Activated naive CD4-positive, alpha-beta T cell treated with anti-CD3 and anti-CD28 coated beads for 36 hours (primary cell): ENCODE data around the gene CALML5. TPM values are rescaled to one million over a fixed set of nuclear protein-coding genes. Genes with fewer than 3 reads are reported as not detected.

ENCODE experiments used
- CTCF ChIA-PET: fragments of 350-600 bp; sonication (Branson Sonifier 250); formaldehyde crosslinking; loops from one replicate; lab custom pipeline; 2021; ENCODE audit warnings: antibody characterized with exemption; lab: Charles Lee
- DNase-seq: peaks from one replicate; pipeline ENCODE4 v3.0.0-alpha.2; 2020
- H3K27ac Mint-ChIP-seq: one replicate; pipeline ENCODE4 v1.8.0; 2021; ENCODE audit warnings: mild to moderate bottlenecking, mixed read lengths
- H3K27me3 Mint-ChIP-seq: one replicate; pipeline ENCODE4 v1.8.0; 2021; ENCODE audit warnings: low read depth, mixed read lengths
- H3K36me3 Mint-ChIP-seq: one replicate; pipeline ENCODE4 v1.8.0; 2021; ENCODE audit warnings: low read depth, mixed read lengths
- H3K4me1 Mint-ChIP-seq: one replicate; pipeline ENCODE4 v1.8.0; 2021; ENCODE audit warnings: low read depth, mixed read lengths
- H3K4me3 Mint-ChIP-seq: one replicate; pipeline ENCODE4 v1.8.0; 2021; ENCODE audit warnings: mild to moderate bottlenecking, moderate library complexity, mixed read lengths
- H3K9me3 Mint-ChIP-seq: one replicate; pipeline ENCODE4 v1.8.0; 2021; ENCODE audit warnings: mixed read lengths
- intact Hi-C: fragments of 100-400 bp; cut with micrococcal nuclease; formaldehyde crosslinking; loops from one replicate; pipeline ENCODE4 v1.15.1; 2023
- total RNA-seq, 2 experiments: library from RNA; stranded (reverse); gene quantifications; one replicate each; pipeline ENCODE4 v1.2.3, GENCODE V29; 2021

Gene CALML5
- total RNA-seq, 2 experiments from 2014 or later = not detected

GRCh38 chr10:5502061-5502521 is 2.7 kb upstream of the CALML5 start:
- CTCF ChIA-PET = interaction anchor here (0.9 kb wide), 1 partner anchor 122 kb away, joined by 3 read pairs; no protein-coding TSS in a partner anchor
- DNase-seq = no peak
- H3K27ac Mint-ChIP-seq = no peak overlapping the region
- no peak overlapping the region for H3K4me3 Mint-ChIP-seq
- intact Hi-C loops = no loop called here
- H3K4me1 Mint-ChIP-seq = no peaks in the 10 kb centered on the region
- no peaks in the 10 kb centered on the region for H3K9me3 Mint-ChIP-seq
- no peaks in the 10 kb centered on the region for H3K27me3 Mint-ChIP-seq
- H3K36me3 Mint-ChIP-seq = no peaks in the 10 kb centered on the region

- Mint-ChIP-seq H3K36me3 (no peaks in the 10 kb centered on the region), H3K4me1 (no peaks in the 10 kb centered on the region), H3K9me3 (no peaks in the 10 kb centered on the region), H3K27me3 (no peaks in the 10 kb centered on the region), H3K4me3 (no peak overlapping the region), H3K27ac (no peak overlapping the region)
- CTCF ChIA-PET = no interaction called here
- intact Hi-C loops = no loop called here
- no peak for DNase-seq
Measured at GRCh38 chr10:5500910-5501309, 1.5 kb upstream of the CALML5 start.

GRCh38 chr10:5500162-5500670 is 846 bp upstream of the CALML5 start:
- no peaks in the 10 kb centered on the region for H3K4me1 Mint-ChIP-seq
- H3K27me3 Mint-ChIP-seq = no peaks in the 10 kb centered on the region
- H3K36me3 Mint-ChIP-seq = no peaks in the 10 kb centered on the region
- intact Hi-C loops = no loop called here
- no peak overlapping the region for H3K27ac Mint-ChIP-seq
- DNase-seq = no peak
- no peaks in the 10 kb centered on the region for H3K9me3 Mint-ChIP-seq
- CTCF ChIA-PET = no interaction called here
- H3K4me3 Mint-ChIP-seq = no peak overlapping the region

DNA sequence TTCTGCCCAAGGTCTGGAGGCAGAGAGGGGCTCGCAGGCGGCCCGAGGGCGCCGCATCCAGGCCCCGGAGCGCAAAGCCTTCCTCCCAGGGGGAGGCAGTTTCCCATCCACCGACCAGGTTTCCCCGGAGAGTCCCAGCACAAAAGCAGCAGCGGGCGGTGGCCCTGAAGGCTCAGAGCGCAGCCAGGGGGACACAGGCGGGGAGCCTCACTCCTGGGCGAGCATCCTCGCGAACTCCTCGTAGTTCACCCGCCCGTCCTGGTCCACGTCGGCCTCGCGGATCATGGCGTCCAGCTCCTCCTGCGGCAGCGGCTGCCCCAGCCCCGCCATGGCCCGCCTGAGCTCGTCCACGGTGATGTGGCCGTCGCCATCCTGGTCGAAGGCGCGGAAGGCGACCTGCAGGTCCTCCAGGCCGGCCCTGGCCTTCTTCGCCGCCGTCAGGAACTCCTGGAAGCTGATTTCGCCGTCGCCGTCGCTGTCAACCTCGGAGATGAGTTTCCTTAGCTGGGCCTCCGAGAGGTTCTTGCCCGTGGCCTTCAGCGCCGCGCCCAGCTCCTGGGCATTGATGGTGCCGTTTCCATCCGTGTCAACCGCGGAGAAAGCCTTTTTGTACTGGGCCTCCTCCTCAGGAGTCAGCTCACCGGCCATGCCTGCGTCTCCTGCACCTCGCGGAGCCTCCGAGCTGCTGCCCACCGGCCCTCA is 428 bp downstream of the CALML5 start:
- Mint-ChIP-seq H3K9me3 (no peaks in the 10 kb centered on the region), H3K4me3 (no peak overlapping the region), H3K36me3 (no peaks in the 10 kb centered on the region), H3K4me1 (no peaks in the 10 kb centered on the region), H3K27me3 (no peaks in the 10 kb centered on the region), H3K27ac (no peak overlapping the region)
- CTCF ChIA-PET = no interaction called here
- no peak for DNase-seq
- intact Hi-C loops = no loop called here

- CTCF ChIA-PET = no interaction called here
- no peak for DNase-seq
Measured at GRCh38 chr10:5497948-5498730, 1.2 kb downstream of the CALML5 start.

DNA sequence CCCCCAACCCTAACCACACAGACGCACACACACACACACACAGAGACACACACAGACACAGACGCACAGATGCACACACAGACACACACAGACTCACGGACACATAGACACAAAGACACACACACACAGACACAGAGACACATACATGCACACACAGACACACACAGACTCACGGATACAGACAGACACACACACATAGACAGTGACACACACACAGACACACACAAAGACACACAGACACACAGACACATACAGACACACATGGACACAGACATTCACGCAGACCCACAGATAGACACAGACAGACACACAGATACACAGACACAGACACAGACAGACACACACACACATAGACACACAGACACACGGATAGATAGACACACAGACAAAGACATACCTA is 2.1 kb downstream of the CALML5 start:
- no peak for DNase-seq
- Mint-ChIP-seq H3K4me3 (no peak overlapping the region), H3K4me1 (no peaks in the 10 kb centered on the region), H3K27me3 (no peaks in the 10 kb centered on the region), H3K36me3 (no peaks in the 10 kb centered on the region), H3K27ac (no peak overlapping the region), H3K9me3 (peaks cover 2% of the 10 kb centered on the region)
- intact Hi-C loops = no loop called here
- CTCF ChIA-PET = no interaction called here

More at GRCh38 chr10:5497948-5498730, 1.2 kb downstream of the CALML5 start:
- no peak overlapping the region for H3K27ac Mint-ChIP-seq
- H3K4me1 Mint-ChIP-seq = no peaks in the 10 kb centered on the region
- intact Hi-C loops = no loop called here
- no peaks in the 10 kb centered on the region for H3K36me3 Mint-ChIP-seq
- H3K9me3 Mint-ChIP-seq = no peaks in the 10 kb centered on the region
- no peak overlapping the region for H3K4me3 Mint-ChIP-seq
- H3K27me3 Mint-ChIP-seq = no peaks in the 10 kb centered on the region

GRCh38 chr10:5496261-5497250 is 2.8 kb downstream of the CALML5 start:
- DNase-seq = no peak
- CTCF ChIA-PET = no interaction called here
- H3K4me1 Mint-ChIP-seq = no peaks in the 10 kb centered on the region
- no peaks in the 10 kb centered on the region for H3K36me3 Mint-ChIP-seq
- H3K27me3 Mint-ChIP-seq = no peaks in the 10 kb centered on the region
- H3K4me3 Mint-ChIP-seq = no peak overlapping the region
- H3K9me3 Mint-ChIP-seq = peaks cover 8% of the 10 kb centered on the region
- H3K27ac Mint-ChIP-seq = no peak overlapping the region
- intact Hi-C loops = no loop called here

- intact Hi-C loops = no loop called here
- H3K27me3 Mint-ChIP-seq = no peaks in the 10 kb centered on the region
- no peaks in the 10 kb centered on the region for H3K36me3 Mint-ChIP-seq
- DNase-seq = no peak
- peaks cover 8% of the 10 kb centered on the region for H3K9me3 Mint-ChIP-seq
- no peak overlapping the region for H3K4me3 Mint-ChIP-seq
- H3K27ac Mint-ChIP-seq = no peak overlapping the region
- CTCF ChIA-PET = interaction anchor here (0.7 to 0.8 kb wide), 2 partner anchors 121 to 128 kb away, joined by 3 to 4 read pairs; no protein-coding TSS in a partner anchor
- no peaks in the 10 kb centered on the region for H3K4me1 Mint-ChIP-seq
Measured at GRCh38 chr10:5494611-5495010, 4.8 kb downstream of the CALML5 start.

DNA sequence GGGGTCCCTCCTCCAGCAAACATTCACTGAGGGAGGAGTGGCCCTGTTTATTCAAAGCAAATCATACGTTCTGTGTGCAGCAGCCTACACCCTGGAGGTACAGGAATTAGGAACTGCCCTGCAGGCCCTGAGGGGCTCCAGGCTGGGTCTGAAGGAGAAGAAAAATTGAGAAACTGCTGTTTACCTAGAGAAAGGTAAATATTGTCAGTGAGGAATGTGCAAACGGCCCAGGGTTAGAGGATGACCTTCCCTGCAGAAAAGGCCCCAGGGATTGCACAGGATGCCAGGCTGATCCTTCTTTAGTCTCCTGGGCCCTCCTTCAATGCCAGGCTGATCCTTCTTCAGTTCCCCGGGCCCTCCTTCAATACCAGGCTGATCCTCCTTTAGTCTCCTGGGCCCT is 5.7 kb downstream of the CALML5 start:
- intact Hi-C loops = no loop called here
- no peak for DNase-seq
- Mint-ChIP-seq H3K27me3 (no peaks in the 10 kb centered on the region), H3K36me3 (no peaks in the 10 kb centered on the region), H3K27ac (no peak overlapping the region), H3K9me3 (peaks cover 8% of the 10 kb centered on the region), H3K4me3 (no peak overlapping the region), H3K4me1 (no peaks in the 10 kb centered on the region)
- CTCF ChIA-PET = interaction anchor here (0.7 to 0.8 kb wide), 2 partner anchors 121 to 129 kb away, joined by 3 to 4 read pairs; no protein-coding TSS in a partner anchor

- no peaks in the 10 kb centered on the region for H3K4me1 Mint-ChIP-seq
- no peaks in the 10 kb centered on the region for H3K36me3 Mint-ChIP-seq
- no peak overlapping the region for H3K4me3 Mint-ChIP-seq
- intact Hi-C loops = no loop called here
- H3K27me3 Mint-ChIP-seq = no peaks in the 10 kb centered on the region
- H3K9me3 Mint-ChIP-seq = peaks cover 8% of the 10 kb centered on the region
- CTCF ChIA-PET = no interaction called here
- no peak for DNase-seq
- no peak overlapping the region for H3K27ac Mint-ChIP-seq
Measured at GRCh38 chr10:5492929-5493576, 6.3 kb downstream of the CALML5 start.

DNA sequence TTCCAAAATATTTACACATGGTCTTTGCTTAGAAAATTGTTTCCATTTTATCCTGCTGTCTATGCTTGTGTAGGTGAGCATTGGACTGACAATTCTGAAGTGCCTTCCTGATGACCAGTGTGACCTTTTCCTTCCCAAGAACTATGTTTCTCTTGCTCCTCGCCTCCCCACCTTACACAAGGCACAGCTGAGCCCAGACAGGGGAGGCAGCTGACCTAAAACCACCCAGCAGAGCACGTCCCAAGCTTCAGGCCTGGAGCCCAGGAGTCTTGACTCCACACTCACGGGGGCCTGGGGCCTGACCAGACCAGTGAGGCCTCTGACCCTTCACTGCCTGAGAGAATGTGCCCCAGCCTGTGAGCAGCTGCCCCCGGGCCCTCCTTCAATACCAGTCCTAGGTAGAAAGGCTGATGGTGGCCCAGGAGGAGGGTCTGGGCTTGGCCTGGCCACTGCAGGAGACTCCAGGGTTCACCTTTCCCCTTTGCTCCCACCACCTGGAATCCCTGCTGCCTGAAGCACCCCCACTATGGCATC is 7.0 kb downstream of the CALML5 start:
- CTCF ChIA-PET = interaction anchor here (0.7 kb wide), 1 partner anchor 343 kb away, joined by 3 read pairs; no protein-coding TSS in a partner anchor
- Mint-ChIP-seq H3K27ac (no peak overlapping the region), H3K27me3 (no peaks in the 10 kb centered on the region), H3K36me3 (no peaks in the 10 kb centered on the region), H3K4me1 (no peaks in the 10 kb centered on the region), H3K4me3 (no peak overlapping the region), H3K9me3 (peaks cover 8% of the 10 kb centered on the region)
- intact Hi-C loops = no loop called here
- DNase-seq = no peak
